ENCODE measurements around the gene ISL1.

The ISL1 gene

GRCh38 chr5:51392689-51393199 is 9.5 kb downstream of the ISL1 start:
- H3K79me2 ChIP-seq (ENCODE audit: control insufficient read depth, insufficient read depth, low read length, poor library complexity) = peaks cover 14% of the 10 kb centered on the region
- no peak overlapping the region for H2BK5ac ChIP-seq (ENCODE audit: low read depth, low read length, poor library complexity)

DNA sequence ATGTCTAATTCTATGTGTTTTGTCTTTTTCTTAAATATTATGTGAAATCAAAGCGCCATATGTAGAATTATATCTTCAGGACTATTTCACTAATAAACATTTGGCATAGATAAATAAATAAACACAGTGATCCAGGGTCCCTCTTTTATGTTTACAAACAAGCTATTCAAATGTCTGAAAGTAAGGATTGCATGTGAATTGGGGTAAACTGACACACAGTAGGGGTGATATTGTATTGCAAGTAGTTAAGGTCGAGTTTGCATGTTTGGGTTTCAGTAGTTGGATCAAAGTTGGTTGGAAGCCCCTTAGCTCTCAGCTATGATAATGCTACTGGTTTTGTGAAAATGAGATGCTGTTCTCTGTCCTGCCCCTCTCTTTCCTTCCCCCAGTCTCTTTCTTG is 11.4 kb downstream of the ISL1 start:
- no peak overlapping the region for H2BK5ac ChIP-seq (ENCODE audit: low read depth, low read length, poor library complexity)
- no peak overlapping the region for H3K4me3 ChIP-seq (ENCODE audit: low read depth, low read length)
- no peak overlapping the region for H3K4me2 ChIP-seq (ENCODE audit: low read length)
- DNase-seq = no peak
- H3K14ac ChIP-seq (ENCODE audit: low read length) = no peak overlapping the region
- H3K23ac ChIP-seq (ENCODE audit: low read length) = no peak overlapping the region
- peaks cover 7% of the 10 kb centered on the region for H3K79me2 ChIP-seq (ENCODE audit: control insufficient read depth, insufficient read depth, low read length, poor library complexity)
- H3K27me3 ChIP-seq (ENCODE audit: insufficient read depth, low read length) = no peaks in the 10 kb centered on the region
- no peak overlapping the region for H4K12ac ChIP-seq (ENCODE audit: low read depth, low read length)
- no peaks in the 10 kb centered on the region for H3K9me3 ChIP-seq (ENCODE audit: insufficient read depth, low read depth, low read length)
- H2AK5ac ChIP-seq (ENCODE audit: low read length) = no peak overlapping the region
- no peak overlapping the region for H3K27ac ChIP-seq (ENCODE audit: low read depth, low read length)
- H2BK120ac ChIP-seq (ENCODE audit: insufficient read depth, low read length, poor library complexity) = no peak overlapping the region
- no peak overlapping the region for H4K91ac ChIP-seq (ENCODE audit: low read depth, low read length)
- peaks cover 13 to 28% of the 10 kb centered on the region in 2 experiments for H3K36me3 ChIP-seq (ENCODE audit: control insufficient read depth in 1 of 2, insufficient read depth in 2 of 2, low read length in 2 of 2)
- no peak overlapping the region for H2BK12ac ChIP-seq (ENCODE audit: low read length)
- H3K4me1 ChIP-seq (ENCODE audit: control insufficient read depth in 1 of 2, insufficient read depth in 2 of 2, low read length in 2 of 2) = peaks cover 26 to 31% of the 10 kb centered on the region in 2 experiments
- no peak overlapping the region for H3K4ac ChIP-seq (ENCODE audit: low read depth, low read length)
- WGBS (ENCODE audit: extremely low coverage, insufficient coverage, insufficient read length) = no CpG with 5 or more reads among the region's 2 CpGs
- no peak overlapping the region for H3K9ac ChIP-seq (ENCODE audit: low read length)
- H2AFZ ChIP-seq (ENCODE audit: insufficient read depth, low read length, poor library complexity) = no peak overlapping the region
- H3K18ac ChIP-seq (ENCODE audit: low read length) = no peak overlapping the region
- H4K8ac ChIP-seq (ENCODE audit: low read depth, low read length) = no peak overlapping the region
- peaks cover 25% of the 10 kb centered on the region for H3K79me1 ChIP-seq (ENCODE audit: low read length)

More at GRCh38 chr5:51392689-51393199, 9.5 kb downstream of the ISL1 start:
- Histone ChIP-seq H3K23ac (ENCODE audit: low read length) (no peak overlapping the region), H2AFZ (ENCODE audit: insufficient read depth, low read length, poor library complexity) (no peak overlapping the region), H2BK12ac (ENCODE audit: low read length) (peak overlapping the region; percentile 13), H3K27ac (ENCODE audit: low read depth, low read length) (peak overlapping the region; percentile 2), H3K4ac (ENCODE audit: low read depth, low read length) (no peak overlapping the region), H3K9me3 (ENCODE audit: insufficient read depth, low read depth, low read length) (no peaks in the 10 kb centered on the region), H3K4me1 (ENCODE audit: control insufficient read depth in 1 of 2, insufficient read depth in 2 of 2, low read length in 2 of 2) (peaks cover 30 to 36% of the 10 kb centered on the region in 2 experiments), H2AK5ac (ENCODE audit: low read length) (no peak overlapping the region), H3K18ac (ENCODE audit: low read length) (no peak overlapping the region), H4K12ac (ENCODE audit: low read depth, low read length) (no peak overlapping the region), H3K9ac (ENCODE audit: low read length) (no peak overlapping the region), H2BK120ac (ENCODE audit: insufficient read depth, low read length, poor library complexity) (no peak overlapping the region), H3K4me3 (ENCODE audit: low read depth, low read length) (no peak overlapping the region), H4K8ac (ENCODE audit: low read depth, low read length) (no peak overlapping the region), H3K36me3 (ENCODE audit: control insufficient read depth in 1 of 2, insufficient read depth in 2 of 2, low read length in 2 of 2) (peaks cover 22 to 39% of the 10 kb centered on the region in 2 experiments), H4K91ac (ENCODE audit: low read depth, low read length) (no peak overlapping the region), H3K14ac (ENCODE audit: low read length) (no peak overlapping the region), H3K79me1 (ENCODE audit: low read length) (peaks cover 16% of the 10 kb centered on the region), H3K27me3 (ENCODE audit: insufficient read depth, low read length) (no peaks in the 10 kb centered on the region), H3K4me2 (ENCODE audit: low read length) (no peak overlapping the region)
- no peak for DNase-seq
- WGBS (ENCODE audit: extremely low coverage, insufficient coverage, insufficient read length) = no CpG with 5 or more reads among the region's 3 CpGs

- Histone ChIP-seq H4K8ac (ENCODE audit: low read depth, low read length) (no peak overlapping the region), H3K4ac (ENCODE audit: low read depth, low read length) (no peak overlapping the region)
- WGBS (ENCODE audit: extremely low coverage, insufficient coverage, insufficient read length) = no CpG with 5 or more reads among the region's 6 CpGs
Observed at GRCh38 chr5:51395245-51395644, 12.0 kb downstream of the ISL1 start.

GRCh38 chr5:51395666-51396356 is 12.6 kb downstream of the ISL1 start:
- no peak overlapping the region for H4K91ac ChIP-seq (ENCODE audit: low read depth, low read length)
- no peak overlapping the region for H2AFZ ChIP-seq (ENCODE audit: insufficient read depth, low read length, poor library complexity)
- DNase-seq = no peak
- H4K8ac ChIP-seq (ENCODE audit: low read depth, low read length) = no peak overlapping the region
- peak overlapping the region; percentile 57 for H3K18ac ChIP-seq (ENCODE audit: low read length)
- no peaks in the 10 kb centered on the region for H3K27me3 ChIP-seq (ENCODE audit: insufficient read depth, low read length)
- peaks cover 23% of the 10 kb centered on the region for H3K79me1 ChIP-seq (ENCODE audit: low read length)
- peak overlapping the region; percentile 44 for H3K4ac ChIP-seq (ENCODE audit: low read depth, low read length)
- H3K9me3 ChIP-seq (ENCODE audit: insufficient read depth, low read depth, low read length) = no peaks in the 10 kb centered on the region
- peak overlapping the region; percentile 13 for H2BK12ac ChIP-seq (ENCODE audit: low read length)
- no peaks in the 10 kb centered on the region for H3K79me2 ChIP-seq (ENCODE audit: control insufficient read depth, insufficient read depth, low read length, poor library complexity)
- H2AK5ac ChIP-seq (ENCODE audit: low read length) = no peak overlapping the region
- H4K12ac ChIP-seq (ENCODE audit: low read depth, low read length) = no peak overlapping the region
- H2BK5ac ChIP-seq (ENCODE audit: low read depth, low read length, poor library complexity) = peak overlapping the region; percentile 66
- WGBS (ENCODE audit: extremely low coverage, insufficient coverage, insufficient read length) = no CpG with 5 or more reads among the region's 10 CpGs
- peak overlapping the region; percentile 58 for H2BK120ac ChIP-seq (ENCODE audit: insufficient read depth, low read length, poor library complexity)
- peaks cover 18 to 25% of the 10 kb centered on the region in 2 experiments for H3K4me1 ChIP-seq (ENCODE audit: control insufficient read depth in 1 of 2, insufficient read depth in 2 of 2, low read length in 2 of 2)
- peak overlapping the region; percentile 44 for H3K27ac ChIP-seq (ENCODE audit: low read depth, low read length)
- peaks cover 3 to 18% of the 10 kb centered on the region in 2 experiments for H3K36me3 ChIP-seq (ENCODE audit: control insufficient read depth in 1 of 2, insufficient read depth in 2 of 2, low read length in 2 of 2)
- no peak overlapping the region for H3K4me2 ChIP-seq (ENCODE audit: low read length)
- no peak overlapping the region for H3K9ac ChIP-seq (ENCODE audit: low read length)
- H3K23ac ChIP-seq (ENCODE audit: low read length) = no peak overlapping the region
- no peak overlapping the region for H3K14ac ChIP-seq (ENCODE audit: low read length)
- H3K4me3 ChIP-seq (ENCODE audit: low read depth, low read length) = no peak overlapping the region

More at GRCh38 chr5:51395245-51395644, 12.0 kb downstream of the ISL1 start:
- Histone ChIP-seq H3K9ac (ENCODE audit: low read length) (no peak overlapping the region), H3K36me3 (ENCODE audit: control insufficient read depth in 1 of 2, insufficient read depth in 2 of 2, low read length in 2 of 2) (peaks cover 7 to 22% of the 10 kb centered on the region in 2 experiments), H3K14ac (ENCODE audit: low read length) (no peak overlapping the region), H4K91ac (ENCODE audit: low read depth, low read length) (no peak overlapping the region), H3K27ac (ENCODE audit: low read depth, low read length) (no peak overlapping the region), H2BK12ac (ENCODE audit: low read length) (no peak overlapping the region), H3K79me2 (ENCODE audit: control insufficient read depth, insufficient read depth, low read length, poor library complexity) (peaks cover 1% of the 10 kb centered on the region), H3K4me3 (ENCODE audit: low read depth, low read length) (no peak overlapping the region), H2AFZ (ENCODE audit: insufficient read depth, low read length, poor library complexity) (no peak overlapping the region), H3K23ac (ENCODE audit: low read length) (no peak overlapping the region), H3K4me2 (ENCODE audit: low read length) (no peak overlapping the region), H3K4me1 (ENCODE audit: control insufficient read depth in 1 of 2, insufficient read depth in 2 of 2, low read length in 2 of 2) (peaks cover 22 to 29% of the 10 kb centered on the region in 2 experiments), H3K27me3 (ENCODE audit: insufficient read depth, low read length) (no peaks in the 10 kb centered on the region), H3K79me1 (ENCODE audit: low read length) (peaks cover 24% of the 10 kb centered on the region), H3K9me3 (ENCODE audit: insufficient read depth, low read depth, low read length) (no peaks in the 10 kb centered on the region), H2BK5ac (ENCODE audit: low read depth, low read length, poor library complexity) (no peak overlapping the region), H2AK5ac (ENCODE audit: low read length) (no peak overlapping the region), H3K18ac (ENCODE audit: low read length) (no peak overlapping the region), H4K12ac (ENCODE audit: low read depth, low read length) (no peak overlapping the region), H2BK120ac (ENCODE audit: insufficient read depth, low read length, poor library complexity) (no peak overlapping the region)
- no peak for DNase-seq
